HG03520 (cell line): ENCODE measurements around the gene POLR2J.
"Not testable (repeated sequence)": the region's sequence is repeated elsewhere in the genome, so short reads cannot be mapped to it uniquely, and the experiment has no call there.

ENCODE experiments used
- ATAC-seq: cut with Tn5 transposase; IDR thresholded peaks from one replicate; pipeline ENCODE4 v1.9.1; 2021; ENCODE audit warnings: mild to moderate bottlenecking, moderate library complexity; ENCODE audit not compliant: unreplicated experiment

POLR2J gene

DNA sequence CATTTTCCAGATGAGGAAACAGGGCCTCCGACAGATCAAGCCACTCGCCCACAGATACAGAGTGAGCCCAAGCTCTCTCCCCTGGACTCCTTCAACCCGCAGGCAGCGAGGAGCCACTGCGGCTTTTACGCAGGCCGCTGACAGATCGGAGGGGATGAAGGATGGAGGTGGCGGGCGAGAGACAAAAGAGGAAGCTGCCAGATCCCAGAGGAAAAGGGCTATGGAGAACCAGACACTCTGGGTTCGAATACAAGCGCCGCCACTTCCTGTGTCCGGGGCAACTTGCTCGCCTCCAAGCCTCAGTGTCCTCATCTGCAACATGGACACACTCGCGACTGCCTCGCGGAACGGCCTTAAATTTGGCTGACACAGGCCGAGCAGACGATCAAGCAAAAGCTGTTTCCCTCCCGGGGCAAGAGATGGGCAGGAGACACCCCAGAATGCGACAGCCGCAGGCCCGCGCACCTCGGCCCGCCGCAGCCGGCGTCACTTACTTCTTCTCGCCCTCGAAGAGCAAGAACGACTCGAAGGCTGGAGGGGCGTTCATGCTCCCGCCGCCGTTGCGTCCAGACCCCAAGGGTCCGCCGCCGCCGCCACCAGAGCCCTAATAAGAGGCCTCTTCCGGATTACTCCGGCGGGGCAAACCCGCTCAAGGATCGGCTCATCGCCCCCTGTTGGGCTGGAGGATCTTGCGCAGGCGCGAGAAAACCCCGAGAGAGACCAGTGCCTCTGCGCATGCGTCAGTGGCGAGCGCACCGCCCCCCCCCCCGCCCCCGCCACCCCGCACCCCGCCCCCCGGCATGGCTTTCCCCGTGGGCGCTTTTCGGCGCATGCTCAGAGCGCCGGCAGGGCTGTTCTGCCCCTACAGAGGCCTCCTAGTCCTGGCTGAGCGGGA, at the start of gene POLR2J:
Gene POLR2J, minus strand, starts transcription at position 609 of the 895 bp plus-strand sequence. Its CDS starts 62 bp downstream, at position 547.
- ATAC-seq, result peak; percentile 80

DNA sequence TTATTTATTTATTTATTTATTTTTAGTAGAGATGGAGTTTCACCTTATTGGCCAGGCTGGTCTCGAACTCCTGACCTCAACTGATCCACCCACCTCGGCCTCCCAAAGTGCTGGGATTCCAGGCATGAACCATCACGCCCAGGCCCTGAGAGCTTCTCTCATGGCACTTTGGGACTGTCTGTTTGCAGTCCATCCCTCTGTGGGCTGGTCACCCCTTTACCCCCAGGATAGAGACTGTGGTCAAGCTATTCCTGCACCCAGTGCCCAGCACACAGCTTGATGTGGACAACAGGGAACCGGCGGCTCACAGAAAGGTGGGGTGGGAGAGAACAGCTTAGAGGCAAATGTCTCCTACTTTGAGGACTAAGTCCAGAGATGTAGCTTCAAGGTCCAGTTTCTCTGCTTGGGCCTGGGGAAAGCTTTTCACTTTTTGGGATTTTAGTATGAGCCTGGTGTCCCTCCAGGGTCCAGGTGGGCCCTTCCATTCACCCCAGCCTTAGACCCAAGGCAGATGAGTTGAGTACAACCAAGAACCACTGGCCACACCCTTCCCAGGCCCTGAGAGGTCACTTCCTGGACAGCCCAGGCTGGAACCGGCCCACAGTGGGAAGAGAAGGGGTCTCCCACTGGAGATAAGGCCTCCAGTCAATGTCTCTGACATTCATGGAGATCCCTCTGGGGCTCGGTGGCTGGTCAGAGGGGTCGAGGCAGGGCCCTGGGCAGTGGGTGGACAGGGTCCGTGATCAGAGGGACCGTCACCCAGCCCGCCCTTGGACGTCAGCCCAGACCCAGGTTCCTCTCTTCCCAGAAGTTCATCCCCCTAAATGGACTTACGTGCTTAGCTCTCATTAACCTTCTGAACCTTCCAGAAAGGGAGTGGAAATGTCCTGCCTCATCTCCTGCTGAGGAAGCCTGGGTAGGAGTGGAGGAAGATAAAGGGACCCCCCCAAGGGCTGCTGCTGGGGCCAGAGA, 49.4 kb upstream of the POLR2J start:
- ATAC-seq, result not testable (repeated sequence)

DNA sequence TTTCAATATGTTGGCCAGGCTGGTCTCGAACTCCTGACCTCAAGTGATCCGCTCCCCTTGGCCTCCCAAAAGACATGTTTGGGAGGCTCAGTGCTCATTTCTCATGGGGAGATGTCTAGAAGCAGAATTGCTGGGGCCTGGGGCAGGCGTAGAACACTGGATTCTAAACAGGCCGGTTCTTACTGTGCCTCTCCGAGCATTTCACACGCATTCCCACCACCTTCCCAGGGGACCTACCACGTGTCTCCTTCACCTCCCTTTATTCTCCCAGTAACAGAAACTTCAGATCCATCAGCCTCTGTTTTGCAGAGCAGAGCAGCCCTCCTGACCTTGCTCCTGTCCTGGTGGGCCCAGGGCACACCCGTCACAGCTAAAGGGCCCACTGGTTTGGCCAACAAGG, 48.5 kb upstream of the POLR2J start:
- ATAC-seq, result not testable (repeated sequence)

DNA sequence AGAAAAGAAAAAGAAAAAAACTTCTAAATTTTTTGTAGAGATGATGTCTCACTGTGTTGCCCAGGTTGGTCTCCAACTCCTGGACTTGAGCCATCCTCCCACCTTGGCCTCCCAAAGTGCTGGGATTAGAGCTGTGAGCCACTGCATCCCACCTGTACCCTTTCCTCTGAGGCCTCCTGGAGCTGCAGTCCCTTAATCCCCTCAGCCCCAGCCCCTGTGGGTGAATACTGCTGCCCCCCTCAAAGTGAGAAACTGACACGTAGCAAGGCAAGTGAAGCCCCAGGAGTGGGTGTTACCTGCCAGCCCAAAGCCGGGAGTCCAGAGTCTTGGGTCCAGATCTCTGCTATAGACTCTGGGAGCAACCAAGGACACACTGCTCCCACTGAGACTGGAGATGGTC, 46.1 kb upstream of the POLR2J start:
- ATAC-seq, result not testable (repeated sequence)

DNA sequence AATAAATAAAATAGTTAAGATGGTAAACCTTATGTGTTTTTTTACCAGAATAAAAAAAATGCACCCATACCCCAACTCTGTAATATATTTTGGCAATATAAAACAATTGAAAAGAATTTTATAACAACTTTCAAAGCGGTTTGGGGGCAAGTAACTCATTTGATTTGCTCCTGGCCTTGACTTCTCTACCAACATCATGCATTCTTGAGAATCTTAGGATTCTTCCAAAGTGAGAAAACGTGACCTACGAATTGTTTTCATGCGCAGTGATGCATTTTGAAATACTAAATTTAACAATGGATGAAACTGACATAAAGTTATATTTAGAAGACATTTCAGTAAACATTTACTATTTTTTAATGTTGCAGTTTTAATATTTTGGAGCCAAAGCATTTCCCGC, 42.1 kb upstream of the POLR2J start:
- ATAC-seq, result not testable (repeated sequence)

DNA sequence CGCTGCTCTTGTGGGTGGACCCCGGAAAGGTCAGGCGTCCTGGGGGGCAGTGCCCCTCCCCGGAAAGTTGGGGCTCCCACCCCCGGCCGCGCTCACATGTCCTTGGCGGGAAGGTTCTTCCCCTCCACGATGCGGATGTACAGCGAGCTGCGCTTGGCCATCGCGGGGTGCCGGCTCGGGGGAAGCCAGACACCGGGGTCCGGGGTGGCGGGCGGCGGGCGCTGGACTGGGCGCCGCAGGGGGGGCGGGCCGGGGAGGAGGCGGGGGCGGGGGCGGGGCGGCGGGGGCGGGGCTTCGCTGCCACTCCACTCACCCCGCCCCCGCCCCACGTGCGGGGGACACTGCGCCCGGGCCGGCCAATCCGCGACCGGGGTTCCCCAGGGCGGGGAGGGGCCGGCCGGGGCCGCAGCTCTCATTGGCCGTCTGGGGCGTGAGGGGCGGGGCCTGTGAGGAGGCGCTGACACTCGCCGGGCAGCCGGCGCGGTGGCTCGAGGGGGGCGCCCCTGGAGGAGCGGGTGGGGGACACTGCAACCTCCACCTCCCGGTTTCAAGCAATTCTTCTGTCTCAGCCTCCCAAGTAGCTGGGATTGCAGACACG, 38.9 kb upstream of the POLR2J start, which contains the start of gene RASA4B:
Gene RASA4B, minus strand, starts transcription at position 228 of the 598 bp plus-strand sequence. Its CDS starts 67 bp downstream, at position 161.
- peak; percentile 72 for ATAC-seq

DNA sequence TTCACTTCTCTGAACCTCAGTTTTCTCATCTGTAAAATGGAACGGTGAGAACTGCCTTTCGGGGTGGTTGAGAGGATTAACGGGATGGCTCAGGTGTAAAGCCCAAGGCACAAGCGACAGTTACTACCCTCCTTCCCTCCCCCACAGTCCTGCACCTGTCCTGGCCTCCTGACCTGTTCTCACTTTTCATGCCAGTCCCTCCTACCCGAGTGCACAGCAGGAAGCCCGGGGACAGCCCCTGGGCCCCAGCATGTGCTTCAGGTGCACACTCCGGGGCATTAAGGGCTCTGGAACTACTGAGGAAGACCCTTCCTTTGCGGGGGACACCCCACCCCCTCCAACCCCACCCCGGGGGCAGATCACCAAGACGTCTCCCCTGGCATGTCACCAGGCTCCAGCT, 38.2 kb upstream of the POLR2J start:
- not testable (repeated sequence) for ATAC-seq

DNA sequence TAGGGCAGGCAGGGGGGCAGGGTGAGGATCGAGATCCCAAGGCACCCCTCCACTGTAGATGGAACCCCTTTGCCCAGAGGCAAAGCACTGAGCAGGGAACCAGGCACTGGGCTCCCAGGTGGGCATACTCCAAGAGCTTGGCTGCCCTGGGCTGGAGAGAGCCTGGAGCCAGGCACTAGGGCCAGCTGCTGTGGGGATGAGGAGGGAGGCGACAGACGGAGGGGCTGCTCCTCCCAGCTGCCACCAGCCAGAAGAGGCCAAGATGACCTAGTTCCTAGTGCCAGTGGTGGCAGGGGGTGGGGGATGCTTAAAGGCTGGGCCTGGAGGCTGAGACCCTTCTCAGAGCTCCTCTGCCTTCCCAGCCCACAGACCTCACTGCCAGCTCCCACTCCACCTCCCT, 37.2 kb upstream of the POLR2J start:
- not testable (repeated sequence) for ATAC-seq

DNA sequence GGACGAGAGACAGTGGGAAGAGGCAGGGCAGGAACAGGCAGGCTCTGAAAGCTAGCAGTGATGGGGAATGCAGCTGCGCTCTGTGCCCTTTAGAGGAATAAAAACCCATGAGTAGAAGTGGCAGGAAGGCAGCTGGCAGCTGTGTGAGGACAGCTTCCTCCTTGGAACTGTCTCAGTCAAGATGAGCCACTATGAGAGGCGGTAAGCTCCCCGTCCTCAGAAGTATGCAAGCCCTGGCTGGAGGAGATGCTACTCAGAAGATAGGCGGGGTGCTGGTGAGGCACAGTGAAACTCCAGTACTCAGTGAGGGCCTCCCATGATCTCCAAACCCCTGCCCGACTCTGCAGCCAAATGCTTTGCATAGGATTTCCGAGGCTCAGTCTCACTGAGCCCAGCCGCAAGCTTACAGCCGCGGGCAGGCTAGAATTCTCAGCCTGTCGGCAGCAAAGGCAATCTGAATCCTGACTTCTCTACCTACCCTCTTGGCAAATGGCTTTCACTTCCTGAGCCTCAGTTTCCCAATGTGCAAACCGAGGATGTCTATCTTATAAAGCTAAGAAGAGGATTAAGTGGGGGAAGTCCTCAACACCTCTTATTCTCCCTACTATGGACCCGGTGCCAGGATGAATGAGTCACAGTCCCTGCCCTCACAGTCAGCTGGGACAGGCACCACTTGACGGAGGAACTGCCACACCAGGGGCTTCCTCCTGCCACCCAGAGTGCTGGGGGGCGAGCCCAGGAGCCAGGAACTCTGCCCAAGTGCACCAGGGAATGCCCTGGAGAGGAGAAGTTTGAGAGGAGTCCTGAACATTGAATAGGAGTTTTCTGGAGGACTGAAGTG, 36.4 kb upstream of the POLR2J start:
- ATAC-seq, result peak; percentile 66

DNA sequence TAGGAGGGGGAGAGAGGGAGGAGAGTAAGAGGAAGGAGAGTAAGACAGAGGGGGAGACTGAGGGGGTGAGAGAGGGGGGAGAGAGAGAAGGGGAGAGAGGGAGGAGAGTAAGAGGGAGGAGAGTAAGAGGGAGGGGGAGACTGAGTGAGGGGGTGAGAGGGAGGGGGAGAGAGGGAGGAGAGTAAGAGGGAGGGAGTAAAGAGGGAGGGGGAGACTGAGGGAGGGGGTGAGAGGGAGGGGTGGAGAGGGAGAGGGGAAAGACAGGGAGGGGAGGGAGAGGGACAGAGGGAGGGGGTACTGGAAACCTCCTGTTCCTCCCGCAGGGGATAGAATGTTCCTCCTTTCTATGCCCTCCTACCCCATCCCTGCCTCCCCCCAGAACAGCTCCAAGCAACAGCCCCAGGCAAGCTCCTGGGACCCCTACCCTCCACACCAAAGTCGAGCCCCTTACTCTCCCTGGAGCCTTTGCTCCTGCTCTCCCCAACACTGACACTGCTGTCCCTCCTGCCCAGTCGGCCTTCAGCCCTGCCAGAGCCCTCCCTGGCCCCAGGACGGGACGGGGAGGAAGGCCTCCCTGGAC, 34.0 kb upstream of the POLR2J start:
- not testable (repeated sequence) for ATAC-seq

DNA sequence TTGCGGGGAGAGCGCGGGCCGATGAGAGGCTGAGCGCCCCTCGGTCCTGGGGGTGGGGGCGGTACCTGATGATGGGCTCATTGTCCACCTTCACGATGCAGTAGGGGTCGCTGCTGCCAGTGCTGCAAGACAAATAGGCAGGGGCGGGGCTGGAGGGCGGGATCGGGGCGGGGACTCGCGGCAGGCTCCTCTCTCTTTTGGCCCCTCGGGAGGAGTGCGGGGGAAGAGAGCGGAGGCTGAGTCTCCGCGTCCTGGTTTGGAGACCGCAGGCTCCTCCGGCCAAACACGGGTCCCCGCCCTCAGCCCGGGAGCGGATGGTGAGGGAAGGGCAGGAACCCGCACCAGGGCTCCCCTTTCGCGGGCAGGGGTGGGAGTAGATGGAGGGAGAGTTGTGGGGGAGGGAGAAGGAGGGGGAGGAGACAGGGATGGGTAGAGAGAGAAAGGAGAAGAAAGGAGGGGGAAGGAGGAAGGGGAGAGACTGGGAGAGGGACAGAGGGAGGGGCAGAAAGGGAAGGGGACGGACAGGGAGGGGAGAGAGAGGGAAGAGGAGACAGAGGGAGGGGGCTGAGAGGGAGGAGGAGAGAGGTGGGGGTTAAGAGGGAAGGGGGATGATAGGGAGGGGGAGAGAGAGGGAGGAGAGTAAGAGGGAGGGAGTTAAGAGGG, 33.3 kb upstream of the POLR2J start:
- ATAC-seq, result peak; percentile 35

DNA sequence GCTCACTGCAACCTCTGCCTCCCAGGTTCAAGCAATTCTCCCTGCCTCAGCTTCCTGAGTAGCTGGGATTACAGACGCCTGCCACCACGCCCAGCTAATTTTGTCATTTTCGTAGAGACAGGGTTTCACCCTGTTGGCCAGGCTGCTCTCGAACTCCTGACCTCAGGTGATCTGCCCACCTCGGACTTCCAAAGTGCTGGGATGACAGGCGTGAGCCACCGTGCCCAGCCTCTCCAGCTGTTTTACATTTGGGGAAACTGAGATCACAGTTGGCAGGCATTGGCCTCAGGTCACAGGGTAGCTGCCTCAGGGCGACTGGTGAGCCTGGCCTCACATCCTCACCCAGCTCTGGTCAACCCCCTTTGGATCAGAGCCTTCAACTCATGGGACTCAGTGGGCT, 31.9 kb upstream of the POLR2J start:
- not testable (repeated sequence) for ATAC-seq

DNA sequence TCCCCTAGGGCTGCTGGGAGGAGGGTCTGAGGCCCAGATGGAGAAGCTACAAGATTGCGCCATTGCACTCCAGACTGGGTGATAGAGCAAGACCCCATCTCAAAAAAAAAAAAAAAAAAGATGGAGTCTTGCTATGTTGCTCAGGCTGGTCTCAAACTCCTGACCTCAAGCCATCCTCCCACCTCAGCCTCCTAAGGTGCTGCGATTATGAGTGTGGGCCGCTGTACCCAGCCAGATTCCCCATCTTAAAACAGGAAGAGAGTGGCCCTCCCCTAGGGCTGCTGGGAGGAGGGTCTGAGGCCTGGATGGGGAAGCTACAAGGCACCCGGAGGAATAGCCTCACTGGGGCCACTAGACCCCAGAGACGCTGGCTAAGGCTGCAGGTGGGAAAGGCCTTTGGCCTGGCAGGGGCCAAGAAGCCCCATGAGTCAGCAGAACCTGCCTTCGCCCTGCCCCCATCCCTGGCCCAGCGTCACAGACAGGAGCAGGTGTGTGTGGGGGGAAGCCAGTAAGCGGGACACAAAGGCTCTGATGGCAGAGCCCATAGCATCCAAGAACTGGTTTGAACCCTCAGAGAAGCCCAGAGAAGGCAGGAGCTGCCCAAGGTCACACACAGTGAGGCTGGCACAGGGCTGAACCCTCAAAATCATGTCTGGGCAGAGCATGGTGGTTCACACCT, 28.8 kb upstream of the POLR2J start:
- not testable (repeated sequence) for ATAC-seq

DNA sequence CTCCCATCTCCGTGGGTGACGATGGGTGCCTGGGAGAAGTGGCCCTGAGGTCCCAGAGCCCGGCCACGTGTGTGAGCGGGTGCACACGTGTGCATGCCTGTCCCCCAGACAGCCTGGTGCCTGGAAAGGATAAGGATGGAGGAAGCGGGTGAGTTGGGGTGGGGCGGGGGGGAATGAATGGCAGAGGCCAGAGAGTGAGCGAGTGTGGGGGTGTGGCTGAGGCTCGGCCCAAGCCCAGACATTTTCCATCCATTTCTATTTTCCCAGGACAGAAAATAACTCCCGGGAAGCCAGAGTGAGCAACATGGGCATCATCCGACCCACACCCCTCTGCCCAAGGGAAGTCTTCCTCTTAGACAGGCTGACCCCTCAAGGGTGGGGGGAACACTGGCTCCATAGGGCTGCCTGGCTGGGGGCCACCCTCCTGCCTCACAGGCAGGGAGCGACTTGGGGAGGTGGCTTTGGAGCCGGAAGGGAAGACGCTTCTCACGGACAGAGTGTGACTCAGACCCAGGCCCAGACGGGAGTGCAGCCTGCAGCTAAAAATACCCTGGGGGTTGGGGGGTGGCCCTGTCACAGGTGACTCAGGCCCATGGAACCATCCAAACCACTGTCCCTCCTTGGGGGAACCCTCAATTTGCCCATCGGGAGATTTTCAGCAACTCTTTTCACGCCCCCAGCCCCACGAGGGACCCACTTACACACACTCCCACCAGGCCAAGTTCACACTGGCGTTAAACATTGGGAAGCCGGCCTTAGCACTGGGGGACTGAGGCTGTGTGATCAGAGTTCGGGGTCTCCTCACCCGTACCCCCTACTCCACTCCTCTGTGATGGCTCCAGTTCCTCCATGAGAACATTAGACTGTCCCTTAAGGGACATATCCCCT, 26.8 kb upstream of the POLR2J start:
- ATAC-seq, result not testable (repeated sequence)

DNA sequence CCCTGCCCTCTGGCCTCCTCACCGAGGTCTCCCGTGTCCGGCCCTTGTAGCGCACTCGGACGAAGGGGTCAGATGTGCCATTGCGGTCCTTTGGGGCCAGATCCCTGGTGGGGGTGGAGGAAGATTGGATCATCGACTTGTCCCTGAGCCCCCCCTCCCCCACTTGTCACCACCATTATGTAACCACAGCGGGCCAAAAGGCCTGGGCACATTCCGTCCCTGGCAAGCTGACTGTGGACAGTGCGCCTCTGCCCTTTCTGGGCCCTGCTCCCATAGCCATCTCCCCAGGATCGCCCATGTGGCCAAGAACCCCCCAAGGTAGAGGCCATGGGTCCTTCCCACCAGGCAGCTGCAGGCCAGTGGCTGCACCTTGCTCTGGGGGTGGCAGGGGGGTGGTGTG, 24.4 kb upstream of the POLR2J start:
- not testable (repeated sequence) for ATAC-seq

DNA sequence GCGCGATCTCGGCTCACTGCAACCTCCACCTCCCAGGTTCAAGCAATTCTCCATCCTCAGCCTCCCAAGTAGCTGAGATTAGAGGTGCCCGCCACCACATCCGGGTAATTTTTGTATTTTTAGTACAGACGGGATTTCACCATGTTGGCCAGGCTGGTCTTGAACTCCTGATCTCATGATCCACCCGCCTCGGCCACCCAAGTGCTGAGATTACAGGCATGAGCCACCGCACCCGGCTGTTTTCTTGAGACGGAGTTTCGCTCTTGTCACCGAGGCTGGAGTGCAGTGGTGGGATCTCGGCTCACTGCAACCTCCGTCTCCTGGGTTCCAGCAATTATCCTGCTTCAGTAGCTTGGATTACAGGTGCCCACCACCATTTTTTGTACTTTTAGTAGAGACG, 19.6 kb upstream of the POLR2J start:
- not testable (repeated sequence) for ATAC-seq

DNA sequence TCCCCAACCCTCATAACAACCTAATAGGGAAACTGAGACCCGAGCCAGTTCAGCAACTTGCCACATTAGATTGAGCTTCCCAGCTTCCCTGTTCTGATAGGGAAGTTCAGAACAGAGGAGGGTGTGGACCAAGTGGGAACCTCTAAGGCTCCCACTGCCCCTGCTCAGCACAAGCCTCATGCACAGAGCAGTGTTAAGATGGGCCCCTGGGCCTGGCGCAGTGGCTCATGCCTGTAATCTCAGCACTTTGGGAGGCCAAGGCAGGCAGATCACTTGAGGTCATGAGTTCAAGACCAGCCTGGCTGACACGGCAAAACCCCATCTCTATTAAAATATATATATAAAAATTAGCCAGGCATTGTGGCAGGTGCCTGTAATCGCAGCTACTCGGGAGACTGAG, 18.6 kb upstream of the POLR2J start:
- not testable (repeated sequence) for ATAC-seq
